ENCODE measurements around the gene EVA1C. TPM values are rescaled to one million over a fixed set of nuclear protein-coding genes. Genes with fewer than 3 reads are reported as not detected.

The EVA1C gene
- total RNA-seq, 1 donor from 2014 or later = 1.2 TPM

- H3K27ac ChIP-seq = no peak overlapping the region
- no peaks in the 10 kb centered on the region for H3K79me2 ChIP-seq (ENCODE audit: low read depth)
- H3K27me3 ChIP-seq = no peaks in the 10 kb centered on the region
- no peaks in the 10 kb centered on the region for H3F3A ChIP-seq (ENCODE audit: low read depth)
- no peaks in the 10 kb centered on the region for H3K9me3 Mint-ChIP-seq
- no peaks in the 10 kb centered on the region for H3K9me3 ChIP-seq (ENCODE audit: low read depth)
- DNase-seq (ENCODE audit: low spot score) = no peak
- H3K9ac ChIP-seq = no peak overlapping the region
- H3K4me3 ChIP-seq = no peak overlapping the region
- no peak overlapping the region for H3K4me3 Mint-ChIP-seq
- H3K36me3 ChIP-seq = peaks cover 7% of the 10 kb centered on the region
- H2AFZ ChIP-seq (replicated peaks) = no peak overlapping the region
- no peak overlapping the region for H3K27ac Mint-ChIP-seq
- H3K4me1 ChIP-seq = no peaks in the 10 kb centered on the region
- peaks cover 2% of the 10 kb centered on the region for H3K27me3 Mint-ChIP-seq (ENCODE audit: insufficient read depth, low read depth)
- peaks cover 4% of the 10 kb centered on the region for H4K20me1 ChIP-seq (ENCODE audit: low read depth)
- no peak overlapping the region for H3K4me2 ChIP-seq
- TF ChIP-seq CTCF (IDR thresholded peaks at IDR 0.05) (no peak), EZH2 (IDR thresholded peaks at IDR 0.05) (no peak), EZH2phosphoT487 (IDR thresholded peaks at IDR 0.05) (no peak)
- no peaks in the 10 kb centered on the region for H3K4me1 Mint-ChIP-seq
- H3K36me3 Mint-ChIP-seq = peaks cover 21% of the 10 kb centered on the region
Measured at GRCh38 chr21:32377506-32377905, 35.0 kb upstream of the EVA1C start.

GRCh38 chr21:32377991-32378390 is 34.5 kb upstream of the EVA1C start:
- Mint-ChIP-seq H3K27ac (no peak overlapping the region), H3K4me3 (no peak overlapping the region), H3K4me1 (no peaks in the 10 kb centered on the region), H3K9me3 (no peaks in the 10 kb centered on the region), H3K36me3 (peaks cover 21% of the 10 kb centered on the region), H3K27me3 (ENCODE audit: insufficient read depth, low read depth) (peaks cover 2% of the 10 kb centered on the region)
- Histone ChIP-seq H3K27me3 (no peaks in the 10 kb centered on the region), H3K9me3 (ENCODE audit: low read depth) (no peaks in the 10 kb centered on the region), H3K27ac (no peak overlapping the region), H3K4me3 (no peak overlapping the region), H3K9ac (no peak overlapping the region), H3K4me1 (no peaks in the 10 kb centered on the region), H4K20me1 (ENCODE audit: low read depth) (peaks cover 6% of the 10 kb centered on the region), H3K79me2 (ENCODE audit: low read depth) (no peaks in the 10 kb centered on the region), H2AFZ (replicated peaks) (no peak overlapping the region), H3K4me2 (no peak overlapping the region), H3F3A (ENCODE audit: low read depth) (no peaks in the 10 kb centered on the region), H3K36me3 (peaks cover 7% of the 10 kb centered on the region)
- DNase-seq (ENCODE audit: low spot score) = no peak
- TF ChIP-seq EZH2phosphoT487 (IDR thresholded peaks at IDR 0.05) (no peak), EZH2 (IDR thresholded peaks at IDR 0.05) (no peak), CTCF (IDR thresholded peaks at IDR 0.05) (no peak)

GRCh38 chr21:32378956-32379355 is 33.5 kb upstream of the EVA1C start:
- no peak overlapping the region for H3K4me2 ChIP-seq
- H3K36me3 ChIP-seq = peaks cover 7% of the 10 kb centered on the region
- no peak for TF ChIP-seq EZH2 (IDR thresholded peaks at IDR 0.05)
- no peak for TF ChIP-seq CTCF (IDR thresholded peaks at IDR 0.05)
- TF ChIP-seq EZH2phosphoT487 (IDR thresholded peaks at IDR 0.05) = no peak
- H3K27me3 Mint-ChIP-seq (ENCODE audit: insufficient read depth, low read depth) = peaks cover 2% of the 10 kb centered on the region
- H3K4me3 ChIP-seq = no peak overlapping the region
- H3K27ac ChIP-seq = no peak overlapping the region
- H4K20me1 ChIP-seq (ENCODE audit: low read depth) = peaks cover 15% of the 10 kb centered on the region
- H3K79me2 ChIP-seq (ENCODE audit: low read depth) = no peaks in the 10 kb centered on the region
- no peaks in the 10 kb centered on the region for H3F3A ChIP-seq (ENCODE audit: low read depth)
- H3K4me3 Mint-ChIP-seq = no peak overlapping the region
- H3K36me3 Mint-ChIP-seq = peaks cover 21% of the 10 kb centered on the region
- H3K9me3 ChIP-seq (ENCODE audit: low read depth) = no peaks in the 10 kb centered on the region
- H3K9me3 Mint-ChIP-seq = no peaks in the 10 kb centered on the region
- no peak overlapping the region for H3K27ac Mint-ChIP-seq
- H2AFZ ChIP-seq (replicated peaks) = no peak overlapping the region
- H3K9ac ChIP-seq = no peak overlapping the region
- no peaks in the 10 kb centered on the region for H3K4me1 Mint-ChIP-seq
- H3K27me3 ChIP-seq = no peaks in the 10 kb centered on the region
- no peak for DNase-seq (ENCODE audit: low spot score)
- H3K4me1 ChIP-seq = no peaks in the 10 kb centered on the region

Data from neural progenitor cell (in vitro differentiated cells).